Smooth muscle cell (in vitro differentiated cells): ENCODE measurements around the gene NAPG. TPM values are rescaled to one million over a fixed set of nuclear protein-coding genes. Genes with fewer than 3 reads are reported as not detected.

Experiments
- DNase-seq: peaks from one replicate; lab custom pipeline; 2025; ENCODE audit not compliant: unreplicated experiment; lab: John Stamatoyannopoulos, UW
- H2AFZ ChIP-seq: fragments of 200-600 bp; sonication (generic); 2 replicates; pipeline ENCODE4 v1.6.0; 2016; ENCODE audit warnings: antibody characterized with exemption, low read depth, mild to moderate bottlenecking
- H3F3A ChIP-seq: fragments of 200-600 bp; sonication (generic); 2 replicates; pipeline ENCODE4 v1.6.0; 2017; ENCODE audit warnings: antibody characterized with exemption, low read depth
- H3K27ac ChIP-seq: fragments of 200-600 bp; sonication (generic); 2 replicates; pipeline ENCODE4 v1.5.1; 2016; ENCODE audit warnings: low read depth, mild to moderate bottlenecking
- H3K27me3 ChIP-seq: fragments of 200-600 bp; sonication (generic); 2 replicates; pipeline ENCODE4 v1.6.1; 2016; ENCODE audit warnings: low read depth, mild to moderate bottlenecking
- H3K36me3 ChIP-seq: fragments of 200-600 bp; sonication (generic); 2 replicates; pipeline ENCODE4 v1.5.1; 2016; ENCODE audit warnings: low read depth
- H3K4me1 ChIP-seq: fragments of 200-600 bp; sonication (generic); 2 replicates; pipeline ENCODE4 v1.5.1; 2016; ENCODE audit warnings: low read depth
- H3K4me2 ChIP-seq: fragments of 200-600 bp; sonication (generic); 2 replicates; pipeline ENCODE4 v1.6.0; 2016; ENCODE audit warnings: mild to moderate bottlenecking
- H3K4me3 ChIP-seq: fragments of 200-600 bp; sonication (generic); 2 replicates; pipeline ENCODE4 v1.5.1; 2016; ENCODE audit warnings: mild to moderate bottlenecking
- H3K79me2 ChIP-seq: fragments of 200-600 bp; sonication (generic); 2 replicates; pipeline ENCODE4 v1.6.0; 2016; ENCODE audit warnings: low read depth, mild to moderate bottlenecking
- H3K9ac ChIP-seq: fragments of 200-600 bp; sonication (generic); 2 replicates; pipeline ENCODE4 v1.6.0; 2016; ENCODE audit warnings: low read depth
- H3K9me3 ChIP-seq: fragments of 200-600 bp; sonication (generic); replicated peaks from 2 replicates; pipeline ENCODE4 v1.5.1; 2016; ENCODE audit warnings: low read depth
- H4K20me1 ChIP-seq: fragments of 200-600 bp; sonication (generic); 2 replicates; pipeline ENCODE4 v1.6.0; 2016; ENCODE audit warnings: low read depth
- WGBS: methylation state at CpG from one replicate; pipeline ENCODE4 v1.1.7; 2016; ENCODE audit warnings: low lambda C conversion rate; 5-methylcytosine and 5-hydroxymethylcytosine counted together
- polyA plus RNA-seq: library from polyadenylated mRNA; unstranded; fragments of >200 nt; fragmentation: Nextera tagmentation; extraction: Ambion mirVana; gene quantifications from 2 replicates; pipeline ENCODE4 v1.2.1, GENCODE V29; 2016
- total RNA-seq: library from RNA; depleted of rRNA; stranded (reverse); fragments of >200 nt; gene quantifications from 2 replicates; pipeline ENCODE4 v1.2.3, GENCODE V29; 2014
- TF ChIP-seq, protein P1 (sequence below): fragments of 200-600 bp; sonication (generic); IDR thresholded peaks from 2 replicates; pipeline ENCODE4 v1.5.1; 2017; ENCODE audit warnings: borderline replicate concordance, mild to moderate bottlenecking, antibody characterized with exemption; ENCODE audit not compliant: insufficient read depth, poor library complexity, severe bottlenecking

Gene NAPG
- total and polyA plus RNA-seq, 2 experiments from 2014 or later = 30.2 to 57.4 TPM

DNA sequence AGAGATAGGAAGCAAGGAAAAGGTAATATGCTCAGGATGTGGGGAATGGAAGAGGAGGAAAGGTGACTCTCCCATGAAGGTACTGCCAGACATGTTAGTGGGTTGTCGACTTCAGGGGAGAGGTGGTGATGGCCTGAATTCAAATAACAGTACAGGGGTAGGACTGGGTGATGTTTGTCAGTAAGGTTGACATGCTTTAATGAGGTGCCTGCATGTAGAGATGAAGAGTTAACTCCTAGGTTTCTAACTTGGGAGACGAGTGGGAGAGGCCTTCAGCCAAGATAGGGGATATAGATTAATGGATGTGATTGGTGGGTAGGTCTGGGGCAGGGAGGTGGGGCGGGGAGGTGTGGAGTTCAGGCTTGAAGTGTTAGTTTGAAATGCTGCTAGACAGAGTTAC lies 2.6 kb downstream of the NAPG start:
- H3K4me2 ChIP-seq = peak overlapping the region; percentile 31

GRCh38 chr18:10530002-10530401 lies 4.2 kb downstream of the NAPG start:
- no peak overlapping the region for H2AFZ ChIP-seq
- peak overlapping the region; percentile 29 for H3K27ac ChIP-seq
- H3K4me2 ChIP-seq = no peak overlapping the region
- WGBS = 91% methylated on average over 3 of the region's 3 CpGs
- H3K79me2 ChIP-seq = peaks cover 90% of the 10 kb centered on the region
- TF ChIP-seq, protein P1, sequence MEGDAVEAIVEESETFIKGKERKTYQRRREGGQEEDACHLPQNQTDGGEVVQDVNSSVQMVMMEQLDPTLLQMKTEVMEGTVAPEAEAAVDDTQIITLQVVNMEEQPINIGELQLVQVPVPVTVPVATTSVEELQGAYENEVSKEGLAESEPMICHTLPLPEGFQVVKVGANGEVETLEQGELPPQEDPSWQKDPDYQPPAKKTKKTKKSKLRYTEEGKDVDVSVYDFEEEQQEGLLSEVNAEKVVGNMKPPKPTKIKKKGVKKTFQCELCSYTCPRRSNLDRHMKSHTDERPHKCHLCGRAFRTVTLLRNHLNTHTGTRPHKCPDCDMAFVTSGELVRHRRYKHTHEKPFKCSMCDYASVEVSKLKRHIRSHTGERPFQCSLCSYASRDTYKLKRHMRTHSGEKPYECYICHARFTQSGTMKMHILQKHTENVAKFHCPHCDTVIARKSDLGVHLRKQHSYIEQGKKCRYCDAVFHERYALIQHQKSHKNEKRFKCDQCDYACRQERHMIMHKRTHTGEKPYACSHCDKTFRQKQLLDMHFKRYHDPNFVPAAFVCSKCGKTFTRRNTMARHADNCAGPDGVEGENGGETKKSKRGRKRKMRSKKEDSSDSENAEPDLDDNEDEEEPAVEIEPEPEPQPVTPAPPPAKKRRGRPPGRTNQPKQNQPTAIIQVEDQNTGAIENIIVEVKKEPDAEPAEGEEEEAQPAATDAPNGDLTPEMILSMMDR = no peak
- H3K9ac ChIP-seq = no peak overlapping the region
- no peaks in the 10 kb centered on the region for H3K36me3 ChIP-seq
- no peak for DNase-seq
- no peaks in the 10 kb centered on the region for H3K4me1 ChIP-seq
- H3K4me3 ChIP-seq = no peak overlapping the region
- H3F3A ChIP-seq = peaks cover 7% of the 10 kb centered on the region
- H3K9me3 ChIP-seq = no peaks in the 10 kb centered on the region
- H3K27me3 ChIP-seq = no peaks in the 10 kb centered on the region
- H4K20me1 ChIP-seq = peaks cover 86% of the 10 kb centered on the region

More for the DNA sequence above, 2.6 kb downstream of the NAPG start:
- TF ChIP-seq, protein P1 = no peak
- Histone ChIP-seq H3K79me2 (peaks cover 75% of the 10 kb centered on the region), H3K27ac (no peak overlapping the region), H3K27me3 (no peaks in the 10 kb centered on the region), H3K36me3 (no peaks in the 10 kb centered on the region), H3K4me1 (no peaks in the 10 kb centered on the region), H3K4me3 (no peak overlapping the region), H3K9ac (no peak overlapping the region), H3F3A (peaks cover 7% of the 10 kb centered on the region), H3K9me3 (no peaks in the 10 kb centered on the region), H2AFZ (no peak overlapping the region), H4K20me1 (peaks cover 71% of the 10 kb centered on the region)
- DNase-seq = no peak
- 82% methylated on average over 3 of the region's 3 CpGs for WGBS

DNA sequence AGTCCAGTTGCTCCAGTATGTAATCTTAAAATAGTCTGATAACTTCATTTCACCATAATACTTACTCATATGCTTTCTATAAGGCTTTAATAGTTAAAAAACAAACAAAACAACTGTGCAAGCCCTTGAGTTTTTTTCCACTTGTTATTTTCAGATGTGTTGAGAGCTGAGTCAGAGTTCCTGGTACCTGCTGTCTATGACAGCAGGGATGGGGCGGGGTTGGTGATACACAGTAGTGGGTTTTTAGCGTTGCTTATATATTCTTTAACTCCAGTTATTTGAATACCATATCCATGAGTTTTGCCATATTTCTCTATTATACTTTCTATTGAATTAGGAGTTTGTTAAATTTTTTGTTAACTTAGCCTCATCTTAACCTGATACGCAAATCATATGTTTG lies 5.0 kb downstream of the NAPG start:
- no peaks in the 10 kb centered on the region for H3K4me1 ChIP-seq
- peak overlapping the region; percentile 29 for H3K27ac ChIP-seq
- TF ChIP-seq, protein P1 = no peak
- peaks cover 86% of the 10 kb centered on the region for H4K20me1 ChIP-seq
- H3F3A ChIP-seq = peaks cover 7% of the 10 kb centered on the region
- H3K79me2 ChIP-seq = peaks cover 91% of the 10 kb centered on the region
- H3K27me3 ChIP-seq = no peaks in the 10 kb centered on the region
- H2AFZ ChIP-seq = no peak overlapping the region
- no peak for DNase-seq
- no peak overlapping the region for H3K4me3 ChIP-seq
- H3K4me2 ChIP-seq = peak overlapping the region; percentile 44
- 70% methylated on average over 3 of the region's 3 CpGs for WGBS
- H3K36me3 ChIP-seq = no peaks in the 10 kb centered on the region
- no peak overlapping the region for H3K9ac ChIP-seq
- H3K9me3 ChIP-seq = no peaks in the 10 kb centered on the region

DNA sequence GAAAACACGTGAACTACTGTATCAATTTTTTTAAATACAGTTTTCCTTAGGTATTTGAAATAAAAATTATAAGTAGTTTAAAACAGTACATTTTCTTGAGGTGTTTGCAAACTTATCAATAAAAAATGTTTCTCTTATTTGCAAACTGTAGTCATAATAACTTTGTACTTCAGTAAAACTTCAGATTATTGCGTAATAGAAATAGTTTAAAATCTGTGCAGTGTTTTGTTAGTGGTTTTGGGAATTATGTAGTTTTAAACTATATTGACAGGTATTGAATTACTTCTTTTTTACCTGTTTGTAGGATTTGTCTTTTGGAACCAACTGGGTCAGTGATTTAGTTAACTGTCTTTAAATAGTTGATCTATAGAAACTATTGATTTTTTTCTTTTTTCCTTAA lies 7.3 kb downstream of the NAPG start:
- 97% methylated on average over 2 of the region's 2 CpGs for WGBS

More for the DNA sequence above, 7.3 kb downstream of the NAPG start:
- Histone ChIP-seq H3K4me2 (no peak overlapping the region), H3K9me3 (no peaks in the 10 kb centered on the region), H3K4me1 (no peaks in the 10 kb centered on the region), H3K79me2 (peaks cover 80% of the 10 kb centered on the region), H3K9ac (no peak overlapping the region), H4K20me1 (peaks cover 83% of the 10 kb centered on the region), H3K36me3 (no peaks in the 10 kb centered on the region), H3K27me3 (no peaks in the 10 kb centered on the region), H2AFZ (no peak overlapping the region), H3K27ac (no peak overlapping the region), H3F3A (peaks cover 7% of the 10 kb centered on the region), H3K4me3 (no peak overlapping the region)
- DNase-seq = no peak
- TF ChIP-seq, protein P1 = no peak
